HUES64 (cell line): ENCODE results near the gene PTPN4.

ENCODE experiments used
- H3K27ac ChIP-seq: 2 replicates; pipeline ENCODE4 v1.7.0; 2013; ENCODE audit warnings: low read depth, low read length, inconsistent platforms
- H3K27me3 ChIP-seq: 2 replicates; pipeline ENCODE4 v1.6.1; 2013; ENCODE audit warnings: mild to moderate bottlenecking, low read length; ENCODE audit not compliant: insufficient read depth
- H3K36me3 ChIP-seq: 2 replicates; pipeline ENCODE4 v1.6.1; 2013; ENCODE audit warnings: mild to moderate bottlenecking, low read length; ENCODE audit not compliant: insufficient read depth
- H3K4me1 ChIP-seq: 2 replicates; pipeline ENCODE4 v1.6.1; 2013; ENCODE audit warnings: mild to moderate bottlenecking, low read length, moderate library complexity; ENCODE audit not compliant: insufficient read depth
- H3K4me3 ChIP-seq: 2 replicates; pipeline ENCODE4 v1.5.1; 2013; ENCODE audit warnings: mild to moderate bottlenecking, low read length, moderate library complexity
- H3K9ac ChIP-seq: 2 replicates; pipeline ENCODE4 v1.6.1; 2013; ENCODE audit warnings: mild to moderate bottlenecking, low read depth, low read length
- H3K9me3 ChIP-seq: 2 replicates; pipeline ENCODE4 v1.6.1; 2013; ENCODE audit warnings: low read depth, low read length; ENCODE audit not compliant: insufficient read depth
- WGBS: fragments of 150-250, 120-280 bp; methylation state at CpG from one replicate; pipeline ENCODE4 v1.1.7; 2013; ENCODE audit warnings: missing lambda C conversion rate; 5-methylcytosine and 5-hydroxymethylcytosine counted together

PTPN4 gene

GRCh38 chr2:119751706-119752105, 8.0 kb upstream of the PTPN4 start:
- Histone ChIP-seq H3K27ac (no peak overlapping the region), H3K4me3 (no peak overlapping the region), H3K9me3 (no peaks in the 10 kb centered on the region), H3K9ac (no peak overlapping the region), H3K36me3 (no peaks in the 10 kb centered on the region), H3K4me1 (peaks cover 9% of the 10 kb centered on the region), H3K27me3 (no peaks in the 10 kb centered on the region)
- WGBS = 85% methylated on average over 2 of the region's 2 CpGs

GRCh38 chr2:119753041-119753929, 6.4 kb upstream of the PTPN4 start:
- Histone ChIP-seq H3K4me1 (no peaks in the 10 kb centered on the region), H3K9ac (no peak overlapping the region)
- 51% methylated on average over 6 of the region's 7 CpGs for WGBS

GRCh38 chr2:119753930-119754321, 5.8 kb upstream of the PTPN4 start:
- Histone ChIP-seq H3K27me3 (no peaks in the 10 kb centered on the region), H3K9ac (no peak overlapping the region), H3K4me3 (no peak overlapping the region), H3K27ac (no peak overlapping the region), H3K4me1 (peaks cover 5% of the 10 kb centered on the region; the same call in 1 of the 2 replicates), H3K36me3 (no peaks in the 10 kb centered on the region), H3K9me3 (no peaks in the 10 kb centered on the region)
- no CpG with 5 or more reads among the region's 1 CpG for WGBS

More at GRCh38 chr2:119753041-119753929, 6.4 kb upstream of the PTPN4 start:
- Histone ChIP-seq H3K4me3 (no peak overlapping the region), H3K27me3 (no peaks in the 10 kb centered on the region), H3K27ac (no peak overlapping the region), H3K36me3 (no peaks in the 10 kb centered on the region), H3K9me3 (no peaks in the 10 kb centered on the region)

GRCh38 chr2:119755906-119756305, 3.8 kb upstream of the PTPN4 start:
- Histone ChIP-seq H3K4me1 (peaks cover 5% of the 10 kb centered on the region; the same call in 1 of the 2 replicates), H3K27ac (no peak overlapping the region), H3K27me3 (no peaks in the 10 kb centered on the region), H3K4me3 (no peak overlapping the region), H3K36me3 (no peaks in the 10 kb centered on the region), H3K9ac (no peak overlapping the region), H3K9me3 (no peaks in the 10 kb centered on the region)
- WGBS = no CpG with 5 or more reads among the region's 1 CpG

GRCh38 chr2:119756837-119757236, 2.9 kb upstream of the PTPN4 start:
- Histone ChIP-seq H3K4me3 (no peak overlapping the region), H3K27ac (no peak overlapping the region), H3K27me3 (no peaks in the 10 kb centered on the region), H3K4me1 (peaks cover 5% of the 10 kb centered on the region; the same call in 1 of the 2 replicates), H3K36me3 (no peaks in the 10 kb centered on the region), H3K9ac (no peak overlapping the region), H3K9me3 (no peaks in the 10 kb centered on the region)
- 94% methylated on average over 5 of the region's 5 CpGs for WGBS

- Histone ChIP-seq H3K4me1 (peaks cover 19% of the 10 kb centered on the region), H3K27ac (peak overlapping the region; percentile 76; the same call in 1 of the 2 replicates), H3K27me3 (no peaks in the 10 kb centered on the region), H3K4me3 (peak overlapping the region; percentile 95), H3K9me3 (no peaks in the 10 kb centered on the region), H3K9ac (peak overlapping the region; percentile 89), H3K36me3 (no peaks in the 10 kb centered on the region)
- 42% methylated on average over 13 of the region's 13 CpGs for WGBS
Observed at GRCh38 chr2:119758881-119759450, 756 bp upstream of the PTPN4 start.

- Histone ChIP-seq H3K27ac (peak overlapping the region; percentile 96), H3K4me3 (peak overlapping the region; percentile 95), H3K9ac (peak overlapping the region; percentile 89), H3K4me1 (peaks cover 32% of the 10 kb centered on the region), H3K9me3 (no peaks in the 10 kb centered on the region), H3K27me3 (no peaks in the 10 kb centered on the region), H3K36me3 (no peaks in the 10 kb centered on the region)
- 1% methylated on average over 32 of the region's 37 CpGs for WGBS
Observed at GRCh38 chr2:119760237-119760955, 674 bp downstream of the PTPN4 start.

GRCh38 chr2:119760956-119761275, 1.2 kb downstream of the PTPN4 start:
- Histone ChIP-seq H3K9ac (peak overlapping the region; percentile 89), H3K27ac (no peak overlapping the region), H3K4me1 (peaks cover 37% of the 10 kb centered on the region), H3K4me3 (peak overlapping the region; percentile 95), H3K9me3 (no peaks in the 10 kb centered on the region), H3K27me3 (no peaks in the 10 kb centered on the region), H3K36me3 (no peaks in the 10 kb centered on the region)
- 6% methylated on average over 4 of the region's 4 CpGs for WGBS

- Histone ChIP-seq H3K9ac (no peak overlapping the region), H3K27me3 (no peaks in the 10 kb centered on the region), H3K4me3 (no peak overlapping the region), H3K36me3 (no peaks in the 10 kb centered on the region), H3K9me3 (no peaks in the 10 kb centered on the region), H3K27ac (no peak overlapping the region), H3K4me1 (peaks cover 46% of the 10 kb centered on the region)
- WGBS = 93% methylated on average over 4 of the region's 4 CpGs
Observed at GRCh38 chr2:119764832-119765231, 5.1 kb downstream of the PTPN4 start.

GRCh38 chr2:119765433-119766002, 5.8 kb downstream of the PTPN4 start:
- Histone ChIP-seq H3K27me3 (no peaks in the 10 kb centered on the region), H3K4me3 (no peak overlapping the region; the same call in 1 of the 2 replicates), H3K27ac (no peak overlapping the region), H3K9ac (no peak overlapping the region), H3K36me3 (no peaks in the 10 kb centered on the region), H3K4me1 (peaks cover 46% of the 10 kb centered on the region), H3K9me3 (no peaks in the 10 kb centered on the region)
- 90% methylated on average over 5 of the region's 5 CpGs for WGBS

- no peak overlapping the region for H3K27ac ChIP-seq
- WGBS = 89% methylated on average over 5 of the region's 5 CpGs
- no peak overlapping the region for H3K9ac ChIP-seq
- no peaks in the 10 kb centered on the region for H3K36me3 ChIP-seq
- no peaks in the 10 kb centered on the region for H3K9me3 ChIP-seq
- no peaks in the 10 kb centered on the region for H3K27me3 ChIP-seq
- peaks cover 46% of the 10 kb centered on the region for H3K4me1 ChIP-seq
- H3K4me3 ChIP-seq = no peak overlapping the region
Observed at GRCh38 chr2:119766944-119767343, 7.2 kb downstream of the PTPN4 start.
